ENCODE data around the gene ZNF518B. TPM values are rescaled to one million over a fixed set of nuclear protein-coding genes. Genes with fewer than 3 reads are reported as not detected.

ZNF518B gene
- total RNA-seq, 1 donor from 2014 or later, result 41.3 TPM

- Mint-ChIP-seq H3K27ac (ENCODE audit: unreplicated experiment) (no peak overlapping the region), H3K4me3 (ENCODE audit: unreplicated experiment) (no peak overlapping the region), H3K4me1 (ENCODE audit: low read depth, unreplicated experiment) (no peaks in the 10 kb centered on the region), H3K27me3 (ENCODE audit: unreplicated experiment) (no peaks in the 10 kb centered on the region), H3K36me3 (ENCODE audit: unreplicated experiment) (no peaks in the 10 kb centered on the region), H3K9me3 (ENCODE audit: unreplicated experiment) (no peaks in the 10 kb centered on the region)
- no peak for TF ChIP-seq CTCF (IDR thresholded peaks at IDR 0.05; ENCODE audit: partially characterized antibody, unreplicated experiment)
- DNase-seq, result no peak
Measured at GRCh38 chr4:10416441-10416840, 40.8 kb downstream of the ZNF518B start.

- Mint-ChIP-seq H3K27me3 (ENCODE audit: unreplicated experiment) (no peaks in the 10 kb centered on the region), H3K27ac (ENCODE audit: unreplicated experiment) (no peak overlapping the region), H3K4me3 (ENCODE audit: unreplicated experiment) (no peak overlapping the region), H3K9me3 (ENCODE audit: unreplicated experiment) (no peaks in the 10 kb centered on the region), H3K4me1 (ENCODE audit: low read depth, unreplicated experiment) (no peaks in the 10 kb centered on the region), H3K36me3 (ENCODE audit: unreplicated experiment) (no peaks in the 10 kb centered on the region)
- DNase-seq, result no peak
- TF ChIP-seq CTCF (IDR thresholded peaks at IDR 0.05; ENCODE audit: partially characterized antibody, unreplicated experiment), result no peak
Measured at GRCh38 chr4:10413177-10413576, 44.0 kb downstream of the ZNF518B start.

- no peak overlapping the region for H3K4me3 Mint-ChIP-seq (ENCODE audit: unreplicated experiment)
- H3K9me3 Mint-ChIP-seq (ENCODE audit: unreplicated experiment), result no peaks in the 10 kb centered on the region
- H3K4me1 Mint-ChIP-seq (ENCODE audit: low read depth, unreplicated experiment), result no peaks in the 10 kb centered on the region
- H3K27ac Mint-ChIP-seq (ENCODE audit: unreplicated experiment), result no peak overlapping the region
- no peaks in the 10 kb centered on the region for H3K27me3 Mint-ChIP-seq (ENCODE audit: unreplicated experiment)
- H3K36me3 Mint-ChIP-seq (ENCODE audit: unreplicated experiment), result no peaks in the 10 kb centered on the region
- DNase-seq, result no peak
- no peak for TF ChIP-seq CTCF (IDR thresholded peaks at IDR 0.05; ENCODE audit: partially characterized antibody, unreplicated experiment)
Measured at GRCh38 chr4:10405672-10406071, 51.6 kb downstream of the ZNF518B start.

GRCh38 chr4:10403633-10404445, 53.4 kb downstream of the ZNF518B start:
- no peak for DNase-seq
- no peak overlapping the region for H3K4me3 Mint-ChIP-seq (ENCODE audit: unreplicated experiment)
- H3K27me3 Mint-ChIP-seq (ENCODE audit: unreplicated experiment), result no peaks in the 10 kb centered on the region
- no peaks in the 10 kb centered on the region for H3K36me3 Mint-ChIP-seq (ENCODE audit: unreplicated experiment)
- no peak overlapping the region for H3K27ac Mint-ChIP-seq (ENCODE audit: unreplicated experiment)
- H3K4me1 Mint-ChIP-seq (ENCODE audit: low read depth, unreplicated experiment), result no peaks in the 10 kb centered on the region
- H3K9me3 Mint-ChIP-seq (ENCODE audit: unreplicated experiment), result no peaks in the 10 kb centered on the region
- no peak for TF ChIP-seq CTCF (IDR thresholded peaks at IDR 0.05; ENCODE audit: partially characterized antibody, unreplicated experiment)

GRCh38 chr4:10395971-10396580, 61.1 kb downstream of the ZNF518B start:
- Mint-ChIP-seq H3K4me3 (ENCODE audit: unreplicated experiment) (no peak overlapping the region), H3K9me3 (ENCODE audit: unreplicated experiment) (no peaks in the 10 kb centered on the region), H3K4me1 (ENCODE audit: low read depth, unreplicated experiment) (no peaks in the 10 kb centered on the region), H3K27ac (ENCODE audit: unreplicated experiment) (no peak overlapping the region), H3K27me3 (ENCODE audit: unreplicated experiment) (peaks cover 2% of the 10 kb centered on the region), H3K36me3 (ENCODE audit: unreplicated experiment) (no peaks in the 10 kb centered on the region)
- no peak for DNase-seq
- no peak for TF ChIP-seq CTCF (IDR thresholded peaks at IDR 0.05; ENCODE audit: partially characterized antibody, unreplicated experiment)
